Spleen (tissue), 11 donors: Measurements from ENCODE around the gene CST11. TPM values are rescaled to one million over a fixed set of nuclear protein-coding genes. Genes with fewer than 3 reads are reported as not detected.

ENCODE experiments used
- DNase-seq: peaks from one replicate; pipeline ENCODE4 v3.0.0-alpha.2; 2020
- H3K27ac ChIP-seq, 8 donors: fragments of 200-600 bp; sonication (generic) in 7 of 8; 1 replicate in 4 of 8; 2 replicates in 4 of 8; pipeline versions ENCODE4 v1.5.0 to v1.8.0; 2016 to 2021; ENCODE audit warnings: inconsistent platforms in 4 of 8, mild to moderate bottlenecking in 4 of 8, moderate library complexity in 1 of 8
- H3K27me3 ChIP-seq, 7 donors: fragments of 200-600 bp; sonication (generic) in 6 of 7; replicated peaks in 1 of 7; 1 replicate in 4 of 7; 2 replicates in 3 of 7; pipeline versions ENCODE4 v1.5.0 to v1.8.0; 2016 to 2021; ENCODE audit warnings: inconsistent platforms in 3 of 7, mild to moderate bottlenecking in 1 of 7
- H3K36me3 ChIP-seq, 6 donors: fragments of 200-600 bp; sonication (generic) in 5 of 6; 1 replicate in 4 of 6; 2 replicates in 2 of 6; pipeline versions ENCODE4 v1.5.0 to v1.8.0; 2016 to 2021; ENCODE audit warnings: inconsistent platforms in 2 of 6
- H3K4me1 ChIP-seq, 6 donors: fragments of 200-600 bp; sonication (generic) in 5 of 6; 1 replicate in 3 of 6; 2 replicates in 3 of 6; pipeline versions ENCODE4 v1.5.0 to v1.8.0; 2016 to 2021; ENCODE audit warnings: inconsistent platforms in 3 of 6
- H3K4me3 ChIP-seq, 8 donors: fragments of 200-600 bp; sonication (generic) in 7 of 8; 1 replicate in 4 of 8; 2 replicates in 4 of 8; pipeline versions ENCODE4 v1.5.0 to v1.8.0; 2016 to 2021; ENCODE audit warnings: inconsistent platforms in 4 of 8, mild to moderate bottlenecking in 4 of 8, moderate library complexity in 2 of 8
- H3K9me3 ChIP-seq, 8 donors: fragments of 200-600 bp; sonication (generic) in 7 of 8; 1 replicate in 4 of 8; 2 replicates in 4 of 8; pipeline versions ENCODE4 v1.5.0 to v1.8.0; 2016 to 2021; ENCODE audit warnings: inconsistent platforms in 4 of 8
- CTCF ChIP-seq, 11 experiments: fragments of 200-600 bp in 7 of 11; fragments of 450-650 bp in 4 of 11; sonication (generic) in 4 of 11; IDR thresholded peaks in 8 of 11; conservative IDR thresholded peaks in 3 of 11; 1 replicate in 7 of 11; 2 replicates in 4 of 11; pipeline versions ENCODE4 v1.4.0 to v1.8.0; 2016 to 2021; ENCODE audit warnings: antibody characterized with exemption in 11 of 11, inconsistent platforms in 4 of 11, mild to moderate bottlenecking in 1 of 11
- POLR2A ChIP-seq, 3 donors: fragments of 450-650 bp; IDR thresholded peaks; one replicate each; pipeline ENCODE4 v1.5.1; 2017; ENCODE audit warnings: antibody characterized with exemption in 3 of 3, mild to moderate bottlenecking in 1 of 3
- POLR2AphosphoS5 ChIP-seq, 3 donors: sonication (generic); formaldehyde crosslinking; IDR thresholded peaks; one replicate each; pipeline ENCODE4 v1.5.1; 2017; ENCODE audit warnings: antibody characterized with exemption in 3 of 3
- WGBS, 5 donors: extraction: QIAGEN DNeasy Blood & Tissue Kit in 3 of 5; methylation state at CpG; one replicate each; pipeline versions ENCODE4 v1.1.5 to v1.1.7; 2013 to 2018; 5-methylcytosine and 5-hydroxymethylcytosine counted together
- intact Hi-C: fragments of 100-400 bp; cut with DNase I; formaldehyde crosslinking; loops from one replicate; pipeline ENCODE4 v1.15.0; 2023; ENCODE audit warnings: low total_unique reads
- polyA plus RNA-seq, 3 donors: library from polyadenylated mRNA; stranded (reverse); fragments of 200-250 nt; gene quantifications; one replicate each; pipeline ENCODE4 v1.2.1, GENCODE V29; 2013
- total RNA-seq, 7 donors: library from RNA; depleted of rRNA in 3 of 7; stranded (reverse); fragments of >200 nt in 3 of 7; fragmentation: NEBNext Ultra II Directional in 4 of 7; extraction: Animal tissue kit (Norgen Biotek cat#: 25700) in 4 of 7; gene quantifications; one replicate each; pipeline versions ENCODE4 v1.1.0 to v1.2.1, GENCODE V29; 2016 to 2021
- donor health status: healthy with polysubstance abuse.
- donor health status: DM: no; HTN: no; CAD: no; lungs with moderate emphysema.
- donor health status: DM: no; HTN: no; CAD: no.
- donor health status: Bipolar disorder and iron deficiency.
- donor health status: healthy.
- donor health status: DM: no; HTN: no; CAD: no.
- donor health status: DM: yes; HTN: yes; CAD: no.

CST11 gene
- total and polyA plus RNA-seq, 10 donors: not detected

- intact Hi-C loops: no loop called here
- H3K27ac ChIP-seq: no peak overlapping the region
- no peaks in the 10 kb centered on the region for H3K36me3 ChIP-seq
- no peaks in the 10 kb centered on the region for H3K27me3 ChIP-seq
- 44 to 53% (median 50%) methylated on average over 4 of the region's 4 CpGs for WGBS, 5 donors
- H3K9me3 ChIP-seq: peaks cover 0 to 4% (median 0%) of the 10 kb centered on the region in 8 donors
- TF ChIP-seq POLR2AphosphoS5 (IDR thresholded peaks at IDR 0.05) (no peak), CTCF (IDR thresholded peaks at IDR 0.05 in 8 of 11, conservative IDR thresholded peaks at IDR 0.05 in 3 of 11) (no peak), POLR2A (IDR thresholded peaks at IDR 0.05) (no peak)
- H3K4me3 ChIP-seq: no peak overlapping the region
- no peak for DNase-seq
- no peaks in the 10 kb centered on the region for H3K4me1 ChIP-seq
Measured at GRCh38 chr20:23484081-23484480, 31.4 kb upstream of the CST11 start.

GRCh38 chr20:23482138-23482537 lies 29.5 kb upstream of the CST11 start:
- Histone ChIP-seq H3K27ac (no peak overlapping the region), H3K4me3 (no peak overlapping the region), H3K27me3 (no peaks in the 10 kb centered on the region), H3K36me3 (no peaks in the 10 kb centered on the region), H3K4me1 (no peaks in the 10 kb centered on the region), H3K9me3 (peaks cover 0 to 4% (median 0%) of the 10 kb centered on the region in 8 donors)
- TF ChIP-seq POLR2AphosphoS5 (IDR thresholded peaks at IDR 0.05): no peak
- TF ChIP-seq POLR2A (IDR thresholded peaks at IDR 0.05): no peak
- TF ChIP-seq CTCF (IDR thresholded peaks at IDR 0.05 in 8 of 11, conservative IDR thresholded peaks at IDR 0.05 in 3 of 11): no peak
- intact Hi-C loops: no loop called here
- 75 to 81% (median 79%) methylated on average over 2 of the region's 2 CpGs for WGBS, 5 donors
- no peak for DNase-seq

GRCh38 chr20:23479043-23479442 lies 26.4 kb upstream of the CST11 start:
- no peak overlapping the region for H3K4me3 ChIP-seq
- no peaks in the 10 kb centered on the region for H3K27me3 ChIP-seq
- H3K27ac ChIP-seq: no peak overlapping the region
- intact Hi-C loops: no loop called here
- H3K36me3 ChIP-seq: no peaks in the 10 kb centered on the region
- H3K9me3 ChIP-seq: no peaks in the 10 kb centered on the region
- TF ChIP-seq POLR2AphosphoS5 (IDR thresholded peaks at IDR 0.05) (no peak), POLR2A (IDR thresholded peaks at IDR 0.05) (no peak), CTCF (IDR thresholded peaks at IDR 0.05 in 8 of 11, conservative IDR thresholded peaks at IDR 0.05 in 3 of 11) (no peak)
- 59 to 87% (median 80%) methylated on average over 3 to 4 of the region's 4 CpGs for WGBS, 5 donors
- no peaks in the 10 kb centered on the region for H3K4me1 ChIP-seq
- no peak for DNase-seq

GRCh38 chr20:23477223-23477622 lies 24.5 kb upstream of the CST11 start:
- TF ChIP-seq CTCF (IDR thresholded peaks at IDR 0.05 in 8 of 11, conservative IDR thresholded peaks at IDR 0.05 in 3 of 11): no peak
- no peak for TF ChIP-seq POLR2A (IDR thresholded peaks at IDR 0.05)
- TF ChIP-seq POLR2AphosphoS5 (IDR thresholded peaks at IDR 0.05): no peak
- Histone ChIP-seq H3K27ac (no peak overlapping the region), H3K27me3 (no peaks in the 10 kb centered on the region), H3K4me3 (no peak overlapping the region), H3K4me1 (no peaks in the 10 kb centered on the region), H3K9me3 (no peaks in the 10 kb centered on the region), H3K36me3 (no peaks in the 10 kb centered on the region)
- 47 to 87% (median 87%) methylated on average over 3 of the region's 3 CpGs for WGBS, 5 donors
- no peak for DNase-seq
- intact Hi-C loops: no loop called here
